Endothelial cell of umbilical vein (primary cell): ENCODE results near the gene AMIGO3. TPM values are rescaled to one million over a fixed set of nuclear protein-coding genes. Genes with fewer than 3 reads are reported as not detected.

ENCODE experiments used
- BruUV-seq: library from RNA; stranded (reverse); fragments of 400-500 nt; replicated peaks from 2 replicates; lab custom pipeline; 2021; lab: Mats Ljungman, UMichigan
- CTCF ChIA-PET: fragments of 300-600, 350-600 bp; sonication (Branson Sonifier 250); formaldehyde crosslinking; loops from one replicate; lab custom pipeline; 2021; ENCODE audit warnings: antibody characterized with exemption, inconsistent platforms; lab: Charles Lee
- POLR2A ChIA-PET: fragments of 300-600, 350-600 bp; sonication (Branson Sonifier 250); formaldehyde crosslinking; loops from one replicate; lab custom pipeline; 2021; ENCODE audit warnings: antibody characterized with exemption, inconsistent platforms; lab: Charles Lee
- DNase-seq: peaks from one replicate; pipeline ENCODE4 v3.0.0-alpha.2; 2011; ENCODE audit warnings: low read depth, low spot score
- FAIRE-seq: peaks from 2 replicates; lab custom pipeline; 2011; peaks lifted over from hg19 to GRCh38; lab: Jason Lieb, UNC
- H2AFZ ChIP-seq: 2 replicates; pipeline ENCODE4 v1.6.0; 2012; ENCODE audit warnings: low read depth, low read length, control low read depth, inconsistent platforms
- H3K27ac ChIP-seq: 2 replicates; pipeline ENCODE4 v1.5.1; 2011; ENCODE audit warnings: low read depth, mild to moderate bottlenecking, control low read depth, low read length, moderate library complexity; ENCODE audit not compliant: insufficient read depth
- H3K27me3 ChIP-seq, 2 experiments: 2 replicates each; pipeline versions ENCODE4 v1.6.0 to v1.6.1; 2011; ENCODE audit warnings: low read length in 2 of 2, mixed read lengths in 1 of 2; ENCODE audit not compliant: control insufficient read depth in 2 of 2, insufficient read depth in 2 of 2
- H3K36me3 ChIP-seq, 2 experiments: 2 replicates in 1 of 2; 3 replicates in 1 of 2; pipeline ENCODE4 v1.5.1; 2011; ENCODE audit warnings: low read length in 2 of 2, mild to moderate bottlenecking in 1 of 2, moderate library complexity in 1 of 2; ENCODE audit not compliant: control insufficient read depth in 2 of 2, insufficient read depth in 2 of 2; ENCODE audit errors: extremely low read depth in 1 of 2
- H3K4me1 ChIP-seq: 3 replicates; pipeline ENCODE4 v1.5.1; 2011; ENCODE audit warnings: mild to moderate bottlenecking, low read length; ENCODE audit not compliant: control insufficient read depth, insufficient read depth; ENCODE audit errors: extremely low read depth
- H3K4me2 ChIP-seq: 2 replicates; pipeline ENCODE4 v1.6.1; 2011; ENCODE audit warnings: low read length, control low read depth, mixed read lengths; ENCODE audit not compliant: insufficient read depth
- H3K4me3 ChIP-seq, 3 experiments: fragments of 200-600 bp in 1 of 3; sonication (generic), shearing (Covaris generic) in 1 of 3; replicated peaks in 1 of 3; 2 replicates each; pipeline ENCODE4 v1.5.1; 2011 to 2016; ENCODE audit warnings: control low read depth in 3 of 3, low read length in 3 of 3, mild to moderate bottlenecking in 2 of 3, inconsistent platforms in 1 of 3, low read depth in 1 of 3, moderate library complexity in 1 of 3; ENCODE audit not compliant: insufficient read depth in 1 of 3
- H3K79me2 ChIP-seq: 2 replicates; pipeline ENCODE4 v1.6.0; 2012; ENCODE audit warnings: low read length, inconsistent platforms; ENCODE audit not compliant: control insufficient read depth, insufficient read depth
- H3K9ac ChIP-seq: replicated peaks from 2 replicates; pipeline ENCODE3; 2011; ENCODE audit warnings: low read length, control low read depth; ENCODE audit not compliant: insufficient read depth; ENCODE audit errors: extremely low read depth
- H3K9me1 ChIP-seq: replicated peaks from 3 replicates; pipeline ENCODE4 v1.6.0; 2011; ENCODE audit warnings: mild to moderate bottlenecking, low read length; ENCODE audit not compliant: control insufficient read depth, insufficient read depth; ENCODE audit errors: extremely low read depth
- H3K9me3 ChIP-seq: replicated peaks from 2 replicates; pipeline ENCODE4 v1.5.1; 2012; ENCODE audit warnings: low read length, inconsistent platforms; ENCODE audit not compliant: control insufficient read depth, insufficient read depth
- H4K20me1 ChIP-seq: replicated peaks from 2 replicates; pipeline ENCODE3; 2011; ENCODE audit warnings: mild to moderate bottlenecking, low read length; ENCODE audit not compliant: control insufficient read depth, insufficient read depth; ENCODE audit errors: extremely low read depth
- CTCF ChIP-seq, 2 donors: IDR thresholded peaks; 1 replicate in 1 of 2; 2 replicates in 1 of 2; pipeline ENCODE4 v1.5.1; 2011; ENCODE audit warnings: low read length in 2 of 2, mild to moderate bottlenecking in 2 of 2, moderate library complexity in 2 of 2, control low read depth in 1 of 2, inconsistent platforms in 1 of 2, low read depth in 1 of 2; ENCODE audit not compliant: insufficient read depth in 1 of 2; ENCODE audit errors: extremely low read depth in 1 of 2
- EZH2 ChIP-seq: IDR thresholded peaks from 2 replicates; pipeline ENCODE4 v1.6.1; 2012; ENCODE audit warnings: borderline replicate concordance, low read depth, mild to moderate bottlenecking, moderate library complexity, low read length, inconsistent platforms; ENCODE audit not compliant: severe bottlenecking
- FOS ChIP-seq: IDR thresholded peaks from 2 replicates; pipeline ENCODE4 v1.6.1; 2011; ENCODE audit warnings: mild to moderate bottlenecking, low read length, moderate library complexity, borderline replicate concordance; ENCODE audit not compliant: insufficient read depth
- GATA2 ChIP-seq: IDR thresholded peaks from 2 replicates; pipeline ENCODE4 v1.7.0; 2011; ENCODE audit warnings: low read depth, mild to moderate bottlenecking, moderate library complexity, mixed read lengths, low read length; ENCODE audit not compliant: insufficient read length, insufficient read depth
- JUN ChIP-seq: IDR thresholded peaks from 2 replicates; pipeline ENCODE4 v1.6.1; 2011; ENCODE audit warnings: borderline replicate concordance, low read depth; ENCODE audit not compliant: insufficient read length, insufficient read depth
- MAX ChIP-seq: IDR thresholded peaks from 2 replicates; pipeline ENCODE4 v1.6.1; 2011; ENCODE audit not compliant: insufficient read depth, insufficient read length
- MYC ChIP-seq: IDR thresholded peaks from one replicate; pipeline ENCODE4 v1.6.1; 2011; ENCODE audit warnings: mild to moderate bottlenecking, low read depth, low read length
- POLR2A ChIP-seq: IDR thresholded peaks from 2 replicates; pipeline ENCODE4 v1.6.1; 2012; ENCODE audit warnings: low read depth, mild to moderate bottlenecking, control low read depth, low read length
- POLR2AphosphoS5 ChIP-seq: IDR thresholded peaks from 2 replicates; pipeline ENCODE4 v1.6.1; 2012; ENCODE audit warnings: low read depth, mild to moderate bottlenecking, control low read depth, low read length, moderate library complexity; ENCODE audit not compliant: insufficient read depth
- dilution Hi-C: fragments of 300-500 bp; cut with MboI; formaldehyde crosslinking; loops from one replicate; pipeline ENCODE4 v1.15.0; 2019; ENCODE audit warnings: low sequenced_read_pairs; ENCODE audit not compliant: extremely low pct_ligation_motif_present
- intact Hi-C: fragments of 100-400 bp; cut with micrococcal nuclease; formaldehyde crosslinking; loops from one replicate; pipeline ENCODE4 v1.10.0; 2022
- polyA plus RNA-seq, 4 experiments: library from polyadenylated mRNA; depleted of rRNA in 3 of 4; stranded (reverse) in 3 of 4; unstranded in 1 of 4; fragments of >200 nt; gene quantifications; 2 replicates each; pipeline versions ENCODE4 v1.2.1 to v1.2.3, GENCODE V29; 2011 to 2012; ENCODE audit warnings: missing spikeins in 1 of 4
- total RNA-seq: library from RNA; stranded (reverse); gene quantifications from 2 replicates; pipeline ENCODE4 v1.2.3, GENCODE V29; 2021

AMIGO3 gene
- total and polyA plus RNA-seq, 2 donors (not counting 3 experiments of a cell fraction or from before 2014, with no cell fraction given), result 0.21 TPM; not detected in 1

- dilution Hi-C loops, result no loop called here
- DNase-seq (no peak), FAIRE-seq (no peak)
- intact Hi-C loops, result loop anchor here (10.0 kb wide), 1 partner anchor 357 kb away; the partner anchor contains the start of gene RBM5
- peaks cover 12% of the 10 kb centered on the region for H3K4me1 ChIP-seq
- no peaks in the 10 kb centered on the region for H3K27me3 ChIP-seq
- H3K9me3 ChIP-seq, result no peaks in the 10 kb centered on the region
- H3K79me2 ChIP-seq, result peaks cover 13% of the 10 kb centered on the region
- POLR2A ChIA-PET, result no interaction called here
- no peaks in the 10 kb centered on the region for H3K9me1 ChIP-seq
- no peak overlapping the region for H3K27ac ChIP-seq
- no TSS peak for BruUV-seq
- H4K20me1 ChIP-seq, result no peaks in the 10 kb centered on the region
- CTCF ChIA-PET, result interaction anchor here (0.6 kb wide), 1 partner anchor 188 kb away, joined by 3 read pairs; no protein-coding TSS in a partner anchor
- H3K9ac ChIP-seq, result no peak overlapping the region
- TF ChIP-seq GATA2, result no peak
- no peak for TF ChIP-seq MAX
- TF ChIP-seq CTCF (IDR thresholded peaks at IDR 0.05; ENCODE audit: extremely low read depth in 1 of 2, insufficient read depth in 1 of 2, low read depth in 1 of 2, low read length in 2 of 2), result no peak
- no peak for TF ChIP-seq EZH2
- no peak for TF ChIP-seq POLR2AphosphoS5
- TF ChIP-seq POLR2A, result no peak
- TF ChIP-seq FOS, result no peak
- no peak for TF ChIP-seq JUN
- TF ChIP-seq MYC, result no peak
- peaks cover 4 to 30% of the 10 kb centered on the region in 2 experiments for H3K36me3 ChIP-seq
- H3K4me2 ChIP-seq, result no peak overlapping the region
- no peak overlapping the region for H2AFZ ChIP-seq
- H3K4me3 ChIP-seq, result no peak overlapping the region
Measured at GRCh38 chr3:49727154-49727923, 7.9 kb upstream of the AMIGO3 start.
